ENCODE data around the gene HS3ST4.

GRCh38 chr16:26016989-26017388, 325.2 kb downstream of the HS3ST4 start:
- TF ChIP-seq CTCF (IDR thresholded peaks at IDR 0.05; ENCODE audit: low read depth, low read length) (no peak), EZH2phosphoT487 (IDR thresholded peaks at IDR 0.05; ENCODE audit: low read depth) (no peak)
